HG02943 (cell line): Measurements from ENCODE around the gene ZDHHC13.

ENCODE experiments used
- ATAC-seq: cut with Tn5 transposase; IDR thresholded peaks from one replicate; pipeline ENCODE4 v1.9.1; 2021; ENCODE audit warnings: mild to moderate bottlenecking, low read depth, moderate library complexity; ENCODE audit not compliant: unreplicated experiment

Gene ZDHHC13

DNA sequence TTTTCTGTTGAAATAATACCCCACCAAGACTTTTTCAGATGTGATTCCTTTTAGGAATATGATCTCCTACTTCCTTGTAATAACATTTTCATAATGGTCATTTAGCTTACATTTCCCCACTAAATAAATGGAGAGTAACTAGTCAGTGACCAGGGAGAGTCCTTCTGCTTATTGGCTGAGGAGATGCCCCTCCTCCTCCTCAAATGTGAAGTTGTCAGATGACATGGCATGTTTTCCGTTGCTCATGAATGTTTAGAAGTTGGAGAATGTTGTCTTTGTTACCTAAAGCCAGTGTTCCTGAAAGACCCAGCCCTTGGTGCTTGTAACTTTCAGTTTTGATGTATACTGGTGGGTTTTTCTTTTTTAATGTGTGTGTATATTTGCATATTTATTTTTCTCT is 46.6 kb downstream of the ZDHHC13 start:
- ATAC-seq, result no peak

DNA sequence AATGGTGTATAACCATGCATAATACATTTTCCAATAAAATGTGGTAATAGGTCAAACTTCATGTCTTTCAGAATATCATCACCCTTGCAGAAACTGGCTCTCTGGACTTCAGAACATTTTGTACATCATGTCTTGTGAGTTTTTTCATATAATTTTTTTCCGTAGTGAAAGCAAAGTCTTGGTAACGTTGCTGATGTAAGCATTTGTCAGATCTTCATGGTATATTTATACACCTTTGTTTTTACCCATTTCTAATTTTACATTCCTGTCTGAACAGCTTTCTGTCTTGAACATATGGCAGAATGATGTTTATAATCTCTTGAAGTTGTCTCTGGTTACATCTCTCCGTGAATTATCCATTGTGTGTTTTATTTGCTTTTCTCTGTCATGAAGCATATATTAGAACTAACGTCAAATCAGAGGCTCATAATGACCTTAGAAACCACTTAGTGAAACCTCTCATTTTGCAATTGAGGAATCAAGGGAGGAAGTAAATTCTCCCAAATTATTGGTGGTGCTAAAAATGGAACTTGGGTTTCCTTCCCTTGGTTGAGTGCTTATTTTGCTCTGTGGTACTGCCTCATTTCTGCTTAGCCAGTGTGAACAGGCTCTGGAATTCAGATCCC is 47.4 kb downstream of the ZDHHC13 start:
- no peak for ATAC-seq

DNA sequence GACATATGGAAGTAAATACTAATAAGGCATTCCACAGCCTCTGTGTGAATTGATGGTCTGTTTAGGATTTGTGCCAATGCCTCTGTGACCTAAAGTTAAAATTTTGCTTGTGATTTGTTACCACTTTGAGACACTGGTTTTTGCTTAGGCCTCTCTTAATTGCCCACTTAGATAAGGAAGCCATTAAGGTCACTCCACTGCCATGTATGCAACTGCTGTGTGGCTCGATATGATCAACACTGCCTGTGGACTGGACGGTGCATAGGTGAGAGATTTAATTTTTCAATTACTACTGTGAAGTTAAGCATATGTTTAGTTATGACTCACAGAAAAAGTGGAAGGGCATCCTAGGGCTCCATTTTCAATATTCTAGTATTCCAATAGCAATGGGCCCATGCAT is 47.9 kb downstream of the ZDHHC13 start:
- ATAC-seq, result no peak

DNA sequence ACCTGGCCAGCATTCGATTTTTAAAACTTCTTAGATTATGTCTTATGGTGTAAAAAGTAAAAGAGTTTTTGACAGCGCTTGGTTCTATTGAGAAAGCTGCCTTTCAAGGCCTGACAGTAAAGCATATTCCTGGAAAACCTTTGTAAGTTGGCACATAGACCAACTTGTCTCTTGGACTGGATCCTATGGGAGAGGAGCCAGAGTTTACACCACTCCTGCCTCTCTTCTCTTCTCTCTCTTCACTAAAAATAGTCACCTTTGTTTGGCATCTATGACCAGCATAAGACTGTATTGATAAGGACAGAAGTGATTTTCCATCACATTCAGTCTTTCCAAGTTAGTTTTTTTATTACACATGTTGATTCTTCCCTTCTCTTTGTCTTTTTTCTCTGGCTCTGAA is 51.1 kb downstream of the ZDHHC13 start:
- ATAC-seq, result no peak

DNA sequence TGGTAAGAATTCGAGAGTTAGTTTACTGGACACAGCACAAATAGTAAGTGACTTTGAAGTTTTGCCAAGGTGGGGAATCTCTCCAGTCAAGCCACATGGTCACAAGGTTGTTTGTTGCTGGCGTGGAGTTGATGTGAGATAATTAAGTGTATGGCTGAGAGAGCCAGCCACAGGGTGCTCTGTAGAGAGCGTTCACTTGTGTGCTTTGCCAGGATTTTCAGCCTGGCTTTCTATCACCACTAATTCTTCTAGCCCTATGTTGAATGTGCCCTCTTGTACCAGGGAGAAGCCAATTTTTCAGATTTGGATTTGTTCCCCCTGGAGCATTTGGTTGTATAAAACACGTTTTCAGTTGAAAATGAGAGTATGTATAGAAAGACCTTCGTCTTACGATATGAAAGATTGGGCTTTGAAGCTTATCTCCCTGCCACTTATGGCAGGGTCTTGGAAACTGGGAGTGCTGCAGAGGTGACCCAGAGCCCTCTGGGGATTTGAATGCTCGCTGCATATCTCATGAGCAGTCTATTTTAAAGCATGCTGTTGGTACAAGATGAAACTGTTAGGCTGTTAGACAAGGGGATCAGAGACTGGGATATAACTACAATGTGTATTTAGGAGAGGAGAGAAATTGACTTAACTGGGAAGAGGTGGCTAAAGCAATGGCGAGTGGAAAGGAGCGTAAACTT is 56.2 kb downstream of the ZDHHC13 start:
- ATAC-seq, result no peak

DNA sequence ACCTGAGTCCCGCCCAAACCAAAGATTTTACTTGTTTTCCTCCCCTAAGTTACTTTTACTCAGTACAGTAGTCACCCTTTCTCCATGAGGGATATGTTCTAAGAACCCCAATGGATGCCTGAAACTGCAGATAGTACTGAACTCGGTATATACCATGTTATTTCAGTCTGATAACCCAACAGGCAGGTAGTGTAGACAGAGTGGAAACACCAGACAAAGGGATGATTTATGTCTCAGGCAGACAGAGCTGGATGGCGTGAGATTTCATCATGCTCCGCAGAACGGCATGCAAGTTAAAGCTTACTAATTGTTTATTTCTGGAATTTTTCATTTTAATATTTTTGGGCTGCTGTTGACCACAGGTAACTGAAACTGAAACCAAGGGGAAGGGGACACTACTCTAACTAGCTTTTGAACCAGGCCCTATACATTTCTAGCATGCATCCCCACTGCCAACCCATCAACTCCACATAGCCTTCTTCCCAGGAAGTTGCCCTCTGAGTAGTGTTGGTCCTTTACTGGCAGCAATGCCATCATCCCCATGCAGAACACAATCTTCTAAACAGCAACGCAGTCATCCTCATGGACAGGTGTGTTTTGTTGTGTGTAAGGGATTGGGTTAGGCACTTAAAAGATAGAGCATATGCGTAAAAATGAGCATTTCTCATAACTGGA is 57.1 kb downstream of the ZDHHC13 start:
- no peak for ATAC-seq

DNA sequence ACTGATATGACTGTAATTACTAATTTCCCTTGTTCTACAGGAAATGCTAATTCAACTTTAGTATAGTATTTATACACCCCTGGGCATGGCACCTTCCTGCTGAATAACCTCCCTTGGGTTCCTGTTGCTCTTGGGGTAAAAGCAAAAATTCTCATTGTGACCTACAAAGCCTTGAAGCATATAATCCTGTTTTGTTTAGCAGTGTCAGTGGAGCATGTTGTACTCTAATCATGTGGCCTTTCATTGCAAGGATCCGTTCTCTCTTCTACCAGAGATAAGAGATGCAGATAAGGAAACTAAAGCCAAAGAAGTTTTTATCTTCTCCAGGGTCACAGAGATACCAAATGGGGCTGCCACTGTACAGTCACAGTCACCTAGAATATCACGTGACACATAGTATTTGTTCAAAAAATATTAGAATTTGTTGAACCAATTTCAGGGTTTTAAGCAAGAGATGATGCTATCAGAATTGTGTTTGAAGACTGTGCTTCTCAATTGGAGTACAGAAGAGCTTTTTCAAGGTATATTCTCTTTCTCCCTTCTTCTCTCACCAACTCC is 59.7 kb downstream of the ZDHHC13 start:
- ATAC-seq, result no peak

DNA sequence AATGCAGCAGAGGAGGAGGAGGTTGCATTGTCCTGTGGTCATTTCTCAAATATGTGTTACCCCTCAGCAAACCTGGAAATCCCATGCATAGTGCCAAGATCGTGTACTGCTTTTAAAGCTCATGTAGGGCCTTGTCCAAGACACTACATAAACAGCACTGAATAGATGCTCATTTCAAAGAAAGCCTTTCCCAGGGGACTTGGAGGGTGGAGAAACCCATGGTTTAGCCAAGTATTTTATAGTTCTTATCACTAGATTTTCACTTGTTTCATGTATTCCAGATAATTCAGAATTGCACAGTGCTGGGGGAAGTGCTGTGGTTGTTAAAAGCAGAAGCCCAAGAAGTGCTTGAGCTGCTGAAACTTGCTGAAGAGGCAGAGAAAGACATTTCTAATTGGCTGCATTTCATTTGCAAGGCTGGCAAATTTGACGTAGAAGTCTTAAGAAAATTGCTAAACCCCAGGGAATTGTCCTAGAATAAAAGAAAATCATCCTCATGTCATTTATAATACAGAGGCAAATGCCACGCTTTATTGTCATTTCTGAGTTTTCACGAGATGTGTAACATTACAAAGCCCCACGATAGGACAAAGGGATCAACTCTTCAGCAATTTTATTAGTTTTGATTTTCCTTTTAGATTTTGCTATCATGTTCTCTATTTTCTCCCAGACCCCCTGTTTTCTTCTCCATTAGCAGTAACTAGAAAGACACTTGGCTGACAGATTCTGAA is 64.7 kb downstream of the ZDHHC13 start:
- ATAC-seq, result no peak

DNA sequence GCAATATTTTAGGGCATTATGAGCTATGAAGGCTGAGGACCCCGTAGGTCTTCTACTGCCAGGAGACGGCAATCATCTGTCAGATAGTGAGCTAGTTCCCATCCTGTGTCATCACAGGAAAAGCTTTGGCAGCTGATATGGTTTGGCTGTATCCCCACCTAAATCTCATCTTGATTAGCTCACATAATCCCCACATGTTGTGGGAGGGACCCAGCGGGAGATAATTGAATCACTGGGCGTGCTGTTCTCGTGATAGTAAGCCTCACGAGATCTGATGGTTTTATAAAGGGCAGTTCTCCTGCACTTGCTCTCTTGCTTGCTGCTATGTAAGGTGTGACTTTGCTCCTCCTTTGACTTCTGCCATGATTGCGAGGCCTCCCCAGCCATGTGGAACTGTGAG is 66.7 kb downstream of the ZDHHC13 start:
- no peak for ATAC-seq

DNA sequence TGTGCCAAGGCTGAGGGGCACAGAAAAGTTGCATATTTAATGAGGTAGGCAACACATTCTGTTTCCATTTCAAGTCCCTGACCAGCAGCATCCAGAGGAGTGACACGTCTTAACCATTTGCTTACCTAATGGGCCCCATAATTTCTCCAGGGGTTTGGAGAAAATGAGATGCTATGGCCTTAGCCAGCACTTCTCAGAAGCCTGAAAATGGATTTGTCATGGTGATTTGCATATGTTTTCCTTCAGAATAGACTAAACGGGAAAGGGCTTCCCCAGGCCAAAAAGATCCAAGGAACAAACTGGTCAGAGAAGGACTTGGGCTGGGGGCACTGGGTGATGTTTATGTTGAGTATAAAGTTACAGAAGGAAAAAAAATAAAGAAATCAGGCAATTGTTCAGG is 68.1 kb downstream of the ZDHHC13 start:
- ATAC-seq, result no peak

DNA sequence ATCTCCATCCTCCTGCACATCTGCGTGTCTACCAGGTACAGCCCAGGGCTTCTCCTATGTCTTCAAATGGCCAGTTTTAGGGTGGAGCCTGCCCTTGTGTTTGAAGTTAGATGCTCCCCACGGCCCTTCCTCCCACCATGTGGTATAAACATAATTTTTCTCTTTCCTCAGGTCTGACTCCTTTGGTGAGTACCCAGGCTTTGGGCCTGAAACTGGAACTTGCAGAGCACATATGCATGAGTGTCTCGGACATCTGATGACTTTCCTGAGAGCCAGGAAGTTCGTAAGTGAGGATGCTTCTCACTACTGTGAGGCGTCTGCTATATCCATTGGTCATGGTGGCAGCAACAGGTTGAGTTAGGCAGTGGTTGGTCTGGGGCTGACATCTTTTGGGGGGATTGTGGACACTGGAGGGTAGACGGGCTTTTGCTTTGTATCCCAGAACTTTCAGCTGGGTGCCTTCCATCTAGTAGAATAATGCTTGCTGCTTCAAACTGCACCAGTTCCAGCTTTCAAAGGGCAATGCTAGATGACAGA is 68.6 kb downstream of the ZDHHC13 start:
- no peak for ATAC-seq

DNA sequence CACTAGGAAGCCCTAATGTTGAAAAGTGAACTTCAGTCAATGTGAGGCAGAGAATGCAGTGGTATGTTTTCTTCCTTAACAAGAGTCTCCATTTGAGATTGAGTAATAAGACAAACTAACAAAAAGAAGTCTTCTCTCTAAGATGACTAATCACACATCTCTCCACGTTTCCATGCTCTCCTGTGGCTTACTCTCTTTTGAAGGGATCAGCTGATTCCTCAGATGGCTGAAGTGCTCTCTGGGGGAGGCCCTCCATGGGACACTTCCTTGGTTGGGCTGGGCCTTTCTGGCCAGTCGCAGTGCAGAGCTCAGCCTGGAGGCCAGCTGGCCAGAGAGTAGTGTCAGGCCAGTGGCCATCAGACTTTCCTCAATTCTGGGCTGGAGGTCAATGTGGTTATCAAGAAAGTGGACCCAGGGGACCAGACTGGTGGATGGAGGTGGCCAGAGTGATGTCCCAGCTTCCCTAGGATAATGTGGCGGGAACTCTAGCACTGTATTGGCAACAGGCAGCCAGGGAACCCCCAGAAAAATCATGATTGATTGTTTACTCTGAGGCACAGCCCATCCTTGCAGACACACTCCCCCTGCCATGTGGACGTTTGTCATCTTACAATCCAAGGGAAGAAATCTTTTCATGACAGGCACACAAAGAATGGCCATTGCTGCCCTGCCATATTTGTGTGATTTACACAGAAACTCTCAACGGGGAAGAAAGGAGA is 70.3 kb downstream of the ZDHHC13 start:
- no peak for ATAC-seq

DNA sequence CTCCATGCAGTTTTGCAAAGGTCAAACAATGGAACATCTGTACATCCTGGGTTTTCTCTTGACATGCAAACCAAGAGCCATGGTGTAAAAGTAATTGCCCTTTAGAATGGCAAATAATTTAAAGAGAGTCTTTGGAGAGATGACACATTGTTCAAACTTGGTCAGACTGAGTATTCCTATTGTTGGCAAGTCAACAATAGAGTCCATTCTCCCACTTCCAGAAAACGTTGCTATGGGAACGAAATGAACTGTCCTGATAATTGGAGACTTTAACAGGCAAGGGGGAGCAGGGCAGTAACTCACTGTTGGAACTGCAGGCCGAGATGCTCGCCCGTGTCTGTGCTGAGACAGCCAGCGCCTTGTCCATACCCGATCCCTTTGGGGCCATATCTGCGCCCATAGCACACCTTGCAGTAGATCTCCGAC is 70.9 kb downstream of the ZDHHC13 start:
- ATAC-seq, result no peak

DNA sequence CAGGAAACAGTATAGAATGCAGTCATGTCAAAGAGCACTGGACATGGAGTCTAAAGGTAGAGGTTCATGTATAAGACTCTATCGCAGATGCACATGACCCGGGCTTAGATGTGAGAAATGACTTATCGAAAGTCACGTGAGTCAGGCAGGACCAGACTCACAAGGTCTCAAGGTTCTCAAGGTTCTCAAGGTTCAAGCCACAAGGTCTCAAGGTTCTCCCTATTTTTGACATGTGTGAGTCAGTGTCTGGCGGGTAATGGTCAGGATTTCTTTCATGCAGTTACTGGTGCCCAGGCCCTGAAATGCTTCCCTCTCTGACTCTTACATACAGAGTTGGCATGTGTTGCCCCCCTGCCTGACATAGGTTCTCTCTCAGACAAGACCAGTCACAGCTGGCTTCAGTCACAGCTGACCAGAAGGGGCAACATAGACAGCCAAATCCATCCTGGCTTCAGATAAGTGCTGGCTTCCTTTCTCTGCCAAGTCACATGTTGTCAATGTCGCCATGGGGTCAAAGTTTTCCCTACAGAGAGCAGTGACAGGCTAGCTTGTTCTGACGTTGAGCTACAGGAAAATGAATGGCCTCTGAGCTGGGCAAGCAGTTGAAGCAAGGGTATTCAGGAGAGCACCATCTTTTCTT is 74.7 kb downstream of the ZDHHC13 start:
- ATAC-seq, result no peak

DNA sequence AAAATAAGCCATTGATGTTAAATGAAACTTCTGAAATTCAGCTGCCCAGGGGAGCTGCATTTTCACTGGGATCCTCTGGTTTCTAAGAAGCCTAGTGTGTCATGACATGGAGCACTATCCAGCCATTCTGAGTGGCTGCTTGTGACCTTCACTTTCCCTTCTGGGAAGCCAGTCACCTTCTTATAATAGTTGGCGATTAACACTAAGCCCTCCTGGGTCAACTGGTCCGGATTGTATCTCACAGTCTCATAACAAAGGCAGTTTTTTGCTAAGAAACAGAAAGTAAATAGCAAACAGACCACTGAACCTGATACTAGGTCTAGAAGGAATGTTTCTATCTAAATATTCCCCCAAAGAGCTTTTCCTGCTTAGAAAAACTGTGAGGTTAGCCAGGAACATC is 76.9 kb downstream of the ZDHHC13 start:
- ATAC-seq, result no peak

DNA sequence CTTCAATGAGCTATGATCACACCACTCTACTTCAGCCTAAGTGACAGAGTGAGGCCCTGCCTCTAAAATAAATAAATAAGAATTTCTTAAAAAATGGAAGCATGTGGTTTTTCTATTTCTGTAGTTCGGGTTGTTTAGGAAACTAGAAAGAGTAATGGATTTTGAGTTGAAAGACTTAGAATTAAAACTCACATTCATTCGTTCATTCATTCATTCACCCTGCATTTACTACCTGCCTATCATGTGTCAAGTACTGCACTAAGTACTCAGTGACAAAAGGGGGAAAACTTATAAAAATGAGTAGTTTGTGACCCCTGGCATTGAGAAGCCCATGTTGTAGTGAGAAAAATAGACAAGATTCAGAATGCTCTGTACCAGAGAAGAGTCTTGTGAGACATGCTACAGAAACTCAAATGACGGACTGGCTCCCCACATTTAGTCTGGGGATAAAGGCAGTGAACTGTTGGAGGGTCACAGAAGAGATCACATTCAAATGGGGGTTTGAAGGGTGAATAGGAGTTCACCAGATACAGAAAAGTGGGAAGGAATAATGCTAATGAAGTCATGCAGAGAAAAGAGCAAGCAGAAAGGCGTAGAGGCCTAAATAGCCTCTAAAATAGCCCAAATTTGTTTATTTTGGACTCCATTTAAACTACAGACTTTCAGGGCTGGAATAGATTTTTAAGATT is 77.8 kb downstream of the ZDHHC13 start:
- ATAC-seq, result no peak

DNA sequence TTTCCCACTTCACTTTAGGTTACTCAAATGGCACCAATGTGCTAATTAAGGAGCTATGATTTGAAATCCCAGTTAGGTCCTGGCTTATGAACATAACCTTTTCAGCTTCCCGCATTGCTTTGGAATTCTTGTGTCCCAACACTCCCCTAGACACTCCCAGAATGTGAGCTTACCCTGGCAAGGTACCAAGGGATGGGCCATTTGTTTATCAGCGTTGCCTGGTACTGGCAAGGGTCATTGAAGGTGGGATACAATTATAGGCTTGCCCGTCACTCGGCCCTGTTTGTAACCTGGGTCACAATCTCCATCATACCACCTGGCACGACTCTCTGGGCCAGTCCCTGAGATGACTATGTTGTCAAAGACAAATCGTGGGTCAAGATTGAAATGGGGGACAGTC is 79.5 kb downstream of the ZDHHC13 start:
- ATAC-seq, result no peak

DNA sequence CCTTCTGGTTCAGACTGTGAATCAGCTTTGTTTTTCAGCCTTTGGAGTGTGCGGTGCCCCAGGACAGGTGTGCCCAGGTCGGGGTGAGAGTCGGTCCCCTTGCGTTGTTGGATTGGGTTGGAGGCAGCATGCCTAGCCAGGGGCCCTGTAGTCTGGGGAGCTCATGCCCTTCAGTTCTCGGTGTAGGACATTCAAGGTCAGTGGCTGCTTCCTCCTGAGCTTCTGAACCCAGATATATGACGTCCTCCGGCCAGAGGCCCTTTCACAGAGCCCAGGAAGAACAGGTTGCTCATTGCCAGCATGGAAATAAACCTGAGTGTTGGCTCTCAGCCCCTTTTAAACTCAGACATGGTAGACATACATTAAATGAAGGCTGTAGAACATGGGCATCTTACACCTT is 82.1 kb downstream of the ZDHHC13 start:
- ATAC-seq, result no peak

DNA sequence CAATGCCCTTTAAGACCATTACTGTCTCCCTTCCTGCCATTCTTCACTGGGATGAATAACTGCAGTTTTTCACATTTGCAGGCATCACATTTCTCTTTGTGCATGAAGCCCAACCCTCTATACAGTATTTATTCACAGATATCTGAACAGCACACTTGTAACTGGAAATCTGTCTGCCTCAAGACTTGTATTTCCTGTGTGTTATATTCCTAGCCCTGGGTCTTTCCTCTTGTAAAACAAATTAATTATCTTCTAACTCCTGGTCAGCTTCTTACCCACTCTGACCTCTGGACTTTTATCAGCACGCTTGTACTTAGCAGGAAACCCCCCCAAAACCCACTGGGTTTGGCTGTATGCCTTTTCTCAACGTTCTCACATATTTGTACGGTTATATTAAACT is 82.8 kb downstream of the ZDHHC13 start:
- no peak for ATAC-seq
